ENCODE measurements around the gene FPGS. TPM values are rescaled to one million over a fixed set of nuclear protein-coding genes. Genes with fewer than 3 reads are reported as not detected.
A peak's percentile ranks its signal among the peaks of the same experiment; 100 is the strongest.

The FPGS gene
- total and polyA plus RNA-seq, 8 donors: 29.1 to 235 (median 70.4) TPM

GRCh38 chr9:127816728-127817127 is 14.0 kb downstream of the FPGS start:
- no peak for DNase-seq
- WGBS, 5 donors: 80 to 96% (median 88%) methylated on average over 7 to 8 of the region's 8 CpGs
- peaks cover 54 to 98% (median 94%) of the 10 kb centered on the region in 4 donors for H3K36me3 ChIP-seq
- no peak overlapping the region for H3K27ac ChIP-seq
- TF ChIP-seq POLR2AphosphoS5 (IDR thresholded peaks at IDR 0.05): no peak
- TF ChIP-seq, protein P1, sequence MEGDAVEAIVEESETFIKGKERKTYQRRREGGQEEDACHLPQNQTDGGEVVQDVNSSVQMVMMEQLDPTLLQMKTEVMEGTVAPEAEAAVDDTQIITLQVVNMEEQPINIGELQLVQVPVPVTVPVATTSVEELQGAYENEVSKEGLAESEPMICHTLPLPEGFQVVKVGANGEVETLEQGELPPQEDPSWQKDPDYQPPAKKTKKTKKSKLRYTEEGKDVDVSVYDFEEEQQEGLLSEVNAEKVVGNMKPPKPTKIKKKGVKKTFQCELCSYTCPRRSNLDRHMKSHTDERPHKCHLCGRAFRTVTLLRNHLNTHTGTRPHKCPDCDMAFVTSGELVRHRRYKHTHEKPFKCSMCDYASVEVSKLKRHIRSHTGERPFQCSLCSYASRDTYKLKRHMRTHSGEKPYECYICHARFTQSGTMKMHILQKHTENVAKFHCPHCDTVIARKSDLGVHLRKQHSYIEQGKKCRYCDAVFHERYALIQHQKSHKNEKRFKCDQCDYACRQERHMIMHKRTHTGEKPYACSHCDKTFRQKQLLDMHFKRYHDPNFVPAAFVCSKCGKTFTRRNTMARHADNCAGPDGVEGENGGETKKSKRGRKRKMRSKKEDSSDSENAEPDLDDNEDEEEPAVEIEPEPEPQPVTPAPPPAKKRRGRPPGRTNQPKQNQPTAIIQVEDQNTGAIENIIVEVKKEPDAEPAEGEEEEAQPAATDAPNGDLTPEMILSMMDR (IDR thresholded peaks at IDR 0.05): no peak
- no peak for TF ChIP-seq POLR2A (IDR thresholded peaks at IDR 0.05)
- TF ChIP-seq EP300 (IDR thresholded peaks at IDR 0.05): no peak
- intact Hi-C loops (cut with DNase I; ENCODE audit: low total_unique reads): no loop called here
- peaks cover 0 to 3% (median 0%) of the 10 kb centered on the region in 4 donors for H3K4me1 ChIP-seq
- no peaks in the 10 kb centered on the region for H3K9me3 ChIP-seq
- no peak overlapping the region for H3K4me3 ChIP-seq
- no peaks in the 10 kb centered on the region for H3K27me3 ChIP-seq

DNA sequence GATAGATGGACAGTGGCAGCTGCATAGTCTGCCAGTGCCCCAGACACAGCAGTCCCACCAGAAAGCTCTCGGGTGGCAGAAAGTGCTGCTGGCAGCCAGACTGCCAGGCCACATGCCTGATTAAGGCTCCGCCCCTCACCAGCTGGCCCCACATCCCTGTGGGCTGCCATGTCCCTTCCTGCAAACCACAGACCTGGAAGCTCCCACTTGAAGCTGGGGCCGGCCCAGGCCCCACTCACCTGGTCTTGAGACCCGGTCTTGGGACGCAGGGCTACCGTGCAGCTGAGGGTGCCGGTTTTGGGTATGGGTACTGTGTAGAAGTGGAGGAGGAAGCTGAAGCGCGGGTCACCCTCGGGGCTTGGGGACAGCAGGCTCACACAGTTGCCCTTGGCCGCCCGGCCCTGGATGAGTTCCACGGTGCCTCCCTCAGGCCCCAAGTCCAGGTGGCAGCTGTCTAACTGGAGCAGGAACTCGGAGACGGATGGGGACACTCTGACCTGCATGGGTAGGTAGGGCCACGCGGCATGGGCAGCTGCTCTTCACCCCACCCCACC is 15.3 kb downstream of the FPGS start:
- 78 to 80% (median 80%) methylated on average over 15 to 17 of the region's 17 CpGs for WGBS, 5 donors
- peaks cover 0 to 3% (median 0%) of the 10 kb centered on the region in 4 donors for H3K4me1 ChIP-seq
- no peak overlapping the region for H3K4me3 ChIP-seq
- intact Hi-C loops (cut with DNase I; ENCODE audit: low total_unique reads): no loop called here
- no peaks in the 10 kb centered on the region for H3K27me3 ChIP-seq
- TF ChIP-seq POLR2AphosphoS5 (IDR thresholded peaks at IDR 0.05): no peak
- TF ChIP-seq EP300 (IDR thresholded peaks at IDR 0.05): no peak
- H3K36me3 ChIP-seq: peaks cover 47 to 89% (median 86%) of the 10 kb centered on the region in 4 donors
- no peak overlapping the region for H3K27ac ChIP-seq
- DNase-seq: no peak
- H3K9me3 ChIP-seq: no peaks in the 10 kb centered on the region

- Histone ChIP-seq H3K27ac (no peak overlapping the region), H3K9me3 (no peaks in the 10 kb centered on the region), H3K4me1 (peaks cover 0 to 3% (median 0%) of the 10 kb centered on the region in 4 donors), H3K4me3 (no peak overlapping the region), H3K27me3 (no peaks in the 10 kb centered on the region), H3K36me3 (peaks cover 41 to 85% (median 83%) of the 10 kb centered on the region in 4 donors)
- 90 to 94% (median 92%) methylated on average over 9 to 11 of the region's 11 CpGs for WGBS, 5 donors
- no peak for TF ChIP-seq POLR2AphosphoS5 (IDR thresholded peaks at IDR 0.05)
- no peak for TF ChIP-seq EP300 (IDR thresholded peaks at IDR 0.05)
- TF ChIP-seq POLR2A (IDR thresholded peaks at IDR 0.05): no peak
- intact Hi-C loops (cut with DNase I; ENCODE audit: low total_unique reads): no loop called here
- DNase-seq: no peak
These were observed 15.9 kb downstream of the FPGS start for GRCh38 chr9:127818574-127818973.

DNA sequence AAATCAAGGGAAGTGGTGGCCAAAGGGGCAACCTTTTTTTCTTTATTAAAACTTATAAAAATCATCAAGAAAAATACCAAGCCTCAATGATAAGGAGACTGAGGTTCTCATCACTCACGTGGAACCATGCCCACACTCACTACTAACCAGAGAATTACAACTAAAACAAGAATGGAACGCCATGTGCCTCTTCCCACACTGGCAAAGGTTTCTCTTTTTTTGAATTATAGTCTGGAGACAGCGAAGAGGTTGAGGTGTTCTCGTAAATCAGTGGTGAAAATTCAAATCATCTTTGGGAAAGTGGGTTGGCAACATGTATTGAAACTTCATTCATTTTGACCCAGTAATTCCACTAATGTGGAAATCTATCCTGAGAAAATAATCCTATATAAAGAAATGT is 19.4 kb downstream of the FPGS start:
- 66 to 81% (median 77%) methylated on average over 4 of the region's 4 CpGs for WGBS, 5 donors

GRCh38 chr9:127825319-127826051 is 22.8 kb downstream of the FPGS start:
- Histone ChIP-seq H3K4me1 (peaks cover 16 to 43% (median 25%) of the 10 kb centered on the region in 4 donors), H3K9me3 (no peaks in the 10 kb centered on the region), H3K4me3 (peak overlapping the region in 1 of 4 donors; percentile 13), H3K27me3 (no peaks in the 10 kb centered on the region), H3K36me3 (peaks cover 16 to 43% (median 35%) of the 10 kb centered on the region in 4 donors), H3K27ac (peak overlapping the region in 1 of 5 donors; percentile 19)
- 27 to 50% (median 39%) methylated on average over 24 to 42 of the region's 42 CpGs for WGBS, 5 donors
- peak; percentile 64 to 78 for DNase-seq
- TF ChIP-seq POLR2AphosphoS5 (IDR thresholded peaks at IDR 0.05) (no peak), POLR2A (IDR thresholded peaks at IDR 0.05) (no peak)
- TF ChIP-seq, protein P1 (IDR thresholded peaks at IDR 0.05): peak in 3 of 7 experiments; percentile 24 to 61 (median 47)
- intact Hi-C loops (cut with DNase I; ENCODE audit: low total_unique reads): no loop called here

More for the DNA sequence above, 19.4 kb downstream of the FPGS start:
- Histone ChIP-seq H3K27ac (no peak overlapping the region), H3K4me3 (no peak overlapping the region), H3K27me3 (no peaks in the 10 kb centered on the region), H3K9me3 (no peaks in the 10 kb centered on the region), H3K4me1 (peaks cover 0 to 25% (median 12%) of the 10 kb centered on the region in 4 donors), H3K36me3 (peaks cover 22 to 77% (median 66%) of the 10 kb centered on the region in 4 donors)
- DNase-seq: no peak
- TF ChIP-seq EP300 (IDR thresholded peaks at IDR 0.05): no peak
- TF ChIP-seq, protein P1 (IDR thresholded peaks at IDR 0.05): no peak
- no peak for TF ChIP-seq POLR2A (IDR thresholded peaks at IDR 0.05)
- no peak for TF ChIP-seq POLR2AphosphoS5 (IDR thresholded peaks at IDR 0.05)
- intact Hi-C loops (cut with DNase I; ENCODE audit: low total_unique reads): no loop called here

Measured in stomach (tissue), 9 donors.